GM21381 (cell line): ENCODE results near the gene CHRM3.

Experiments used
- ATAC-seq: cut with Tn5 transposase; IDR thresholded peaks from one replicate; pipeline ENCODE4 v1.9.1; 2021; ENCODE audit warnings: mild to moderate bottlenecking, moderate library complexity; ENCODE audit not compliant: unreplicated experiment

CHRM3 gene

GRCh38 chr1:239394107-239394506 lies 7.7 kb downstream of the CHRM3 start:
- ATAC-seq: no peak

- ATAC-seq: no peak
Measured at GRCh38 chr1:239413916-239414315, 27.5 kb downstream of the CHRM3 start.

- ATAC-seq: no peak
Measured at GRCh38 chr1:239417221-239417620, 30.9 kb downstream of the CHRM3 start.

GRCh38 chr1:239417986-239418640 lies 31.7 kb downstream of the CHRM3 start:
- ATAC-seq: no peak

- ATAC-seq: no peak
Measured at GRCh38 chr1:239418681-239419080, 32.3 kb downstream of the CHRM3 start.

- no peak for ATAC-seq
Measured at GRCh38 chr1:239421811-239422210, 35.4 kb downstream of the CHRM3 start.

GRCh38 chr1:239422818-239423217 lies 36.5 kb downstream of the CHRM3 start:
- ATAC-seq: no peak

- no peak for ATAC-seq
Measured at GRCh38 chr1:239426821-239427475, 40.6 kb downstream of the CHRM3 start.

- no peak for ATAC-seq
Measured at GRCh38 chr1:239427712-239428111, 41.3 kb downstream of the CHRM3 start.

GRCh38 chr1:239428120-239428710 lies 41.8 kb downstream of the CHRM3 start:
- no peak for ATAC-seq

GRCh38 chr1:239429163-239429562 lies 42.8 kb downstream of the CHRM3 start:
- ATAC-seq: no peak

- ATAC-seq: no peak
Measured at GRCh38 chr1:239432255-239432654, 45.9 kb downstream of the CHRM3 start.

- ATAC-seq: no peak
Measured at GRCh38 chr1:239434181-239434580, 47.8 kb downstream of the CHRM3 start.
